GM21723 (cell line): ENCODE measurements around the gene C3orf18.
A peak's percentile ranks its signal among the peaks of the same experiment; 100 is the strongest.

Experiments used
- ATAC-seq: cut with Tn5 transposase; IDR thresholded peaks from one replicate; pipeline ENCODE4 v1.9.1; 2021; ENCODE audit warnings: mild to moderate bottlenecking, moderate library complexity; ENCODE audit not compliant: unreplicated experiment

Gene C3orf18

GRCh38 chr3:50581459-50581842 is 13.9 kb upstream of the C3orf18 start:
- ATAC-seq, result no peak

DNA sequence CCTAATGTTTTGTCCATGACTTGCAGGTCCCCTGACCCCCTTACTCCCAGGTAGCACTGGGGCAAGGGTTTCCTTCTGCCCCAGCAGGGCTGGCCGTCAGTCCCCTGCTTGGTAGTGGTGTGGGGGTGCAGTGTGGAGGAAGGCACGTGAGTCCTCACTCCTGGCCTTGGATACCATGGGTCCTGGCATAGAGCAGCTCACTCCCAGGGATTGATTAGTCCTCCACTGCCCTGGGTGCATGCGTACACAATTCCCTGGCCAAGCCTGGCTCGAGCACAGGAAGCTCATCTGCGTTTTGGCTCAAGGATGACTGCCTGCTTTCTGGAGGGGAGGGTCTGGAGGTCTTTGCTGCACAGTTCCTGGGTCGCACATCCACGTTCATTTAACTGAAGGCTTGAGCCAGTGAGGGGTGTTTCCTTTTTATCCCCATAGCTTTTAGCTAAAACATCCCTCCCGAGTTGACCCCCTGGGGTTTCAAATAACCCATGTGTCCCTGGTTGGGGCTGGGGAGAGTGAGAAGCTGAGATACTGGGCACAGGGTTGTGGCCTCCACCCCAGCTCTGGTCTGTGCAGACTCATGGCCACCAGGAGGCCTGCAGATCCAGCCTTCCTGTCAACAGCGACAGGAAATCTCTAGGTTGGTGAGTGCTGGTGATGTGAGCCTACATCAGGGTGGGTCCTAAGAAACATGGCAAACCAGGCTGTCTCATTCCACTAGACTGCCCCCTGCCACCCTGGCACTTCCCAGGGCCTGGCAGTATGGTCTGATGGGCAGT is 13.3 kb upstream of the C3orf18 start:
- ATAC-seq, result no peak

DNA sequence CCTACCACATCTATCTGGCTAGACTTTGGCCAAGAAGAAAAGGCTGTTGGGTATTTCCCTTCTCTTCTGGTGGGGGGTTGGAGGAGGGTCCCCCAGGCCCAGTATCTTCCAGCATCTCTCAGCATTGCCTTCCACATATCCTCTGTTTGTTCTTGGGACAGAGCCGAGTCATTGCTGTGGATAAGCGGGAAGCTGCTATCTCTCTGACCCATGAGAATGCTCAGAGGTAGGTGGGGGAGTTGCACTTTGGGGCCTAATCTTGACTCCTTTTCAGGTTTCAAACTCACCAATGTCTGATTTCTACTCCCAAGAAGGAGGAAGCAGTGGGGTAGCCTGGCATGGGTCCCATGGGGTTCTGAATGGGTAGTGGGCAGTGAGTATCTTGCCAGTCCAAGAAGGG is 9.8 kb upstream of the C3orf18 start:
- no peak for ATAC-seq

DNA sequence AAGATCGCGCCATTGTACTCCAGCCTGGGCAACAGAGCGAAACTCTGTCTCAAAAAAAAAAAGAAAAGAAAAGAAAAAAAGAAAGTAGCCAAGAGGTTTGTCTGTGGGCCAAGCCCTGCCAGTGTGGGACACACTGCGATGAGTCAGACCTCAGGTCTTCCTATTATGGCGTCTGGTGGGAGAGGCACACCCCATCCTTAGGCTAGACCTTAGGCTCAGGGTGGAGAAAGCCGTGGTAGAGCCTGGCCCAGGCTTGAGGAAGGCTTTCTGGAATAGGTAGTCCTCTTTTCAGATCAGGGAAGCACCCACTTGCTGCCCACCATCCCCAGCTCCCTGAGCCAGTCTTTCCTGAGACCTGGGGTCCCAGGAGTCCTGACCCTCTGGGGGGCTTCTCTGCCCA is 7.8 kb upstream of the C3orf18 start:
- ATAC-seq, result no peak

GRCh38 chr3:50574444-50574831 is 6.9 kb upstream of the C3orf18 start:
- ATAC-seq, result no peak

DNA sequence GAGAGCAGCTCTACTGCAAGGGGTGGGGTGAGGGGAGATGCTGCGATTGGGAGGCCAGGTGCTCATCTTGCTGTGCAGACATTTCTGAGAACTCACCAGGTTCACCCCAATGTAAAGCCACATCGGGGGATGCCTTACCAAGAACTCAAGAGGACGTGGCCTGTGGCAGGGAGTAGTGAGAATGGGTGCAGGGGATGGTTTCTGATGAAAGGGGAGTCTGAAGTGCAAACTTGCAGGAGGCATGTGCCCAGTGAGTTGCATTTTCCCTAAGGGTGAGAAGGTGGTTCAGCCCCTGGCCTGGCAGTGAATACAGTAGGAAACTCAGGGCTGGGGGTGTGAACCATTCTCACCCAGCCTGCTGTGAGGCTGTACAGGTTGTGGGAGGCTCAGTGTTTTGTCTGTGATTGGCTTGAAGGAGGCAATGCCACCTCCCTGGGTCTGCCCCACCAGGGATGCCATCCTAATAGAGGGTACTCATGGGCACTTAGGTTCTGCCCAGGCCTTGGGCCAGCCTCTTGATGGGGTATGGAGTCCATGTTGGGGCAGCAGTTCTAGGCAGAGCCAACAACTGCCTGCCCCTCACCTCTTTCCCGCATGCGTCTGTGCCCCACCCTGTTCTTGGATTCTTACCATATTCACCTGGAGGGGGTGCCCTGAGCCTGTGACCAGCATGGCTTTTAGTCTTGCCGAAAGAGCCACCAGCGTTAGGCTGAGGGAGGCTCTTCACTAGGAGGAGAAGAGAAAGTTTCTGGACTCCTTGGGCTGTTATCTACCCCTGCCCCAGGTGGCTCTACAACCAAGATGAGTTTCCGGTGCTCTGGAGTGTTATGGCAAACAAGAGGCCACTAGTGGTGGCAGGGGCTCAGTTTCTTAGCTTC is 6.3 kb upstream of the C3orf18 start:
- no peak for ATAC-seq

GRCh38 chr3:50572801-50573371 is 5.3 kb upstream of the C3orf18 start:
- no peak for ATAC-seq

DNA sequence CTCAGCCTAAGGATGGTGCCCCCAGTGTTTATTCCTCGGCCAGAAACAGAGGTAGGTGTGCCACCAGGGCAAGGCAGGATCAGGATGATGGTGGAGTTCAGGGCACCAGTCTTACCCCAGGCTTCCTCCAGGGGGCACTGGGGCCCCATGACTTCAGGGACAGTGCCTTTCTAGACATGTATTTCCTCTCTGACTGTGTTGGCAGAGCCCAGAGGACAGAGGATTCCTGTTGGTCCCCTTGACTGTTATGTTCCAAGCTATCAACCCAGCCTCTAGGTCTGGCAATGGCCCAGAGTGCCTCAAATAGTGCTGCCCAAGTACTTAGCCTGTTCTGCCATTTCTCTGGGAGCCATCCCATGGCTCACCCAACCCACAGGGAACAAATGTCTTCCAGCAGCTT is 4.6 kb upstream of the C3orf18 start:
- no peak for ATAC-seq

GRCh38 chr3:50571486-50571885 is 3.9 kb upstream of the C3orf18 start:
- ATAC-seq, result no peak

GRCh38 chr3:50570508-50571279 is 3.1 kb upstream of the C3orf18 start:
- no peak for ATAC-seq

- ATAC-seq, result peak; percentile 71
Observed at GRCh38 chr3:50568947-50569749, 1.6 kb upstream of the C3orf18 start, which contains the start of gene HEMK1. Gene HEMK1, plus strand, starts transcription at chr3:50569522. Its CDS starts 1,583 bp downstream, at chr3:50571105.

- ATAC-seq, result no peak
Observed at GRCh38 chr3:50567011-50567385, 549 bp downstream of the C3orf18 start.

- ATAC-seq, result no peak
Observed at GRCh38 chr3:50564321-50564720, 3.2 kb downstream of the C3orf18 start.

DNA sequence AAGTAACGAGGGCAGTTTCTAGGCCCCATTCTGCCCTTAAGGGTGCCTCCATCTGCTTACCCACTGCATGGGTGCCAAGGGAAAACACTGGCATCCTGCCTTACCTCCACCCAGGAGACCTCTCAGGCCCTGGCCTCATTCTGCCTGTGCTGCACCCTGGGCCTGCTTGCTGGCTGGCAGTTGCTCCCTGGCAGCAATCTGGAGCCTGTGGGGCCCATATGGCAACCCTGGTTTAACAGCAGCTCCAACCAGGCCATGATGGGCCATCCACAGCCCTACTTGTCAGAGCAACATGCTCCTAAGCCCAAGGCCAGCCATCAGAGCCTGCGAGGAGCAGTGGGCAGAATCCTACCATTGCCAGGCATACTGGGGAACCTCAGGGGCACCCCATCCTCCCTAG is 3.7 kb downstream of the C3orf18 start:
- no peak for ATAC-seq

- ATAC-seq, result no peak
Observed at GRCh38 chr3:50562861-50563260, 4.7 kb downstream of the C3orf18 start.

DNA sequence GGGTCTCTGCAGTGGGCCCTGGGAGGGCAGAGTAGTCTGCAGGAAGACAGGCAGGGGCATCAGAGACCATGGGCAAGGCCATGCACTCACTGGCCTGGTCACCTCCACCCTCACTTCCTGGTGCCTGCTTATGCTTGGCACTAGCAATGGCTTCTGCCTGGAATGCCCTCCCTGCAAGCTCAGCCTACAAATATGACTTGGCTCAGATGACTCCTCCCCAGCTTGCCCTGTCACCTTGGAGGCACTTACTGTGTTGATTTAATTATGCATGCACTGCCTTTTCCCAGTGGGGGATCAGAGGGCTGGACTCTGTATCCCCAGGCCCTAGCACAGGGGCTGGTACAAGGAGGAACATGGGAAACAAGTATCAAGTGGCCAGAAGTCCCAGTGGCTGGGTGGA is 7.8 kb downstream of the C3orf18 start:
- no peak for ATAC-seq

DNA sequence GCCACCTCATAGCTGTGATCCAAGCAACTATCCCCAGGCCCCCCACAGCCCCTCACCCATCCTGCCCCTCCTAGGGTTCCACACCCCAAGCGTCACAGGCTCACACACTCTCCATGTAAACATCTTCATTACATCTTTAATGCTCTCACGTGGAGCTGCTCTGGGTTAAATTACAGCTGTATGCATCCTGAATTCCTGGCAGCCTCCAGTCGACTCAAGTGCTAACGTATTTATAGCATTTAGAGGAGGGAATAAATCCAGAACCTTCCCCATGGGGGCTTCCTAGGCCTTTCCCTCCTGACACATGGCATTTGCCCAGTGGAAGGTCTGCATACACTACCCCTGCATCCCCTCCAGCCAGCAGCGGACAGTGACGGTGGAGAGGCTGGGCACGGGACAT is 9.6 kb downstream of the C3orf18 start:
- no peak for ATAC-seq

- ATAC-seq, result no peak
Observed at GRCh38 chr3:50557106-50557505, 10.4 kb downstream of the C3orf18 start.

- ATAC-seq, result no peak
Observed at GRCh38 chr3:50554553-50554952, 13.0 kb downstream of the C3orf18 start.

DNA sequence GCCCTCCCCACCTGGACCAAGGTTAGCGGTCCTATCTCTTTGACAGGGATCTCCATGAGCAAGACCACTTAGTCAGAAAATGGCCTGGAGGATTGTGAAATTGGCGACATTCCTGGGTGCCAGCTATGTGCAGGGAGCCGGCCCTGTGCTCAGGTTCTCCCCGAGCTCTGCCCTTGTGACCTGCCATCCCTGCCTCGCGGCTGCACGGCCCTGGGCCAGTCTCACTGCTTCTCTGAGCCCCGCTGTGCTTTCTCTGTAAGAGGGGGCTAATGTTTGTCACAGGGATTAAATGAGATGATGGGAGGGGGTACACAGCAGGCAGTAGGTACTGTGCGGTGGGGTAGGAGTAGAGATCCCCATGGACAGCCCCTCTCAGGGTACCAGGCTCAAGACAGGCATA is 14.9 kb downstream of the C3orf18 start:
- no peak for ATAC-seq
